ENCODE results near the gene RBKS. TPM values are rescaled to one million over a fixed set of nuclear protein-coding genes. Genes with fewer than 3 reads are reported as not detected.

The RBKS gene
- polyA plus RNA-seq, 1 of the 3 experiments (the other 2 are of a cell fraction), result 7.4 TPM

DNA sequence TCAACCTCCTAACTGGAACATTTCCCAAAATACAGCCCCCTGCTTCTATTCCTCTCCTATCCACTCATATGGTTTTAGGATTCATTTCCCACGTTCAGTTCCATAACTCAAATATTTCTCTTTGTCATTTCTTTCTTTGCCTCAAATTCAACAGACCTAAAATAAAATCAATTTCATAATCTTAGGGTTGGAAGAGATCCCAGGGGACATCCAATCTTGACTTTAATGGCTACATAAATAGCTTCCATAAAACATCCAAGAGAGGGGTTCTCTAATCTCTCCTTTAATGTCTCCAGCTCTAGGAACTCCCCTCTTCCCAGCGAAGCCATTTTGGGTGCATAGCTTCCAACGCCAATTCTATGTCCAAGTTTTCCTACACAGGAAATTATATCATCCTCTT, 33.8 kb downstream of the RBKS start:
- POLR2A ChIA-PET, result no interaction called here
- Histone ChIP-seq H3K79me2 (ENCODE audit: insufficient read depth) (no peaks in the 10 kb centered on the region), H3K9me3 (peaks cover 3% of the 10 kb centered on the region; the same call in 1 of the 2 replicates), H3K4me1 (ENCODE audit: control insufficient read depth in 1 of 2, insufficient read depth in 2 of 2, low read depth in 1 of 2, low read length in 1 of 2) (peaks cover 0 to 19% of the 10 kb centered on the region in 2 experiments; a peak in 1 of 4 replicates), H4K20me1 (ENCODE audit: insufficient read depth) (no peaks in the 10 kb centered on the region), H3F3A (replicated peaks; ENCODE audit: insufficient read depth) (peaks cover 11% of the 10 kb centered on the region), H3K36me3 (replicated peaks in 1 of 2; ENCODE audit: control insufficient read depth in 1 of 2, insufficient read depth in 2 of 2, low read length in 1 of 2) (no peaks in the 10 kb centered on the region), H2AFZ (ENCODE audit: low read depth) (no peak overlapping the region), H3K27me3 (ENCODE audit: insufficient read depth) (no peaks in the 10 kb centered on the region), H3K4me2 (no peak overlapping the region), H3K27ac (ENCODE audit: low read depth in 2 of 2, low read length in 1 of 2) (0 out of 4 replicates have a peak overlapping the region, but pooled peaks of 1 of the 2 experiments have one; percentile 25), H3K9ac (no peak overlapping the region), H3K4me3 (ENCODE audit: low read depth in 2 of 2, low read length in 1 of 2) (no peak overlapping the region), H3K9me2 (no peaks in the 10 kb centered on the region)
- 57% methylated on average over 3 of the region's 3 CpGs for WGBS (ENCODE audit: low lambda C conversion rate)
- DNase-seq, result no peak
- CTCF ChIA-PET, result interaction anchor here (1.2 to 1.7 kb wide), 5 partner anchors 9 to 153 kb away, joined by 3 to 6 read pairs (median 4); partner anchors contain the start of genes BABAM2 and RBKS
- no peak for TF ChIP-seq RXRA (IDR thresholded peaks at IDR 0.05; ENCODE audit: borderline replicate concordance, low read depth)
- TF ChIP-seq, protein P1, sequence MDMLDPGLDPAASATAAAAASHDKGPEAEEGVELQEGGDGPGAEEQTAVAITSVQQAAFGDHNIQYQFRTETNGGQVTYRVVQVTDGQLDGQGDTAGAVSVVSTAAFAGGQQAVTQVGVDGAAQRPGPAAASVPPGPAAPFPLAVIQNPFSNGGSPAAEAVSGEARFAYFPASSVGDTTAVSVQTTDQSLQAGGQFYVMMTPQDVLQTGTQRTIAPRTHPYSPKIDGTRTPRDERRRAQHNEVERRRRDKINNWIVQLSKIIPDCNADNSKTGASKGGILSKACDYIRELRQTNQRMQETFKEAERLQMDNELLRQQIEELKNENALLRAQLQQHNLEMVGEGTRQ (IDR thresholded peaks at IDR 0.05; ENCODE audit: borderline replicate concordance, low read depth, low read length), result no peak
- TF ChIP-seq NFIC (IDR thresholded peaks at IDR 0.05; ENCODE audit: borderline replicate concordance), result no peak
- no peak for TF ChIP-seq POLR2AphosphoS5 (IDR thresholded peaks at IDR 0.05; ENCODE audit: low read depth, low read length)
- TF ChIP-seq RCOR1 (IDR thresholded peaks at IDR 0.05; ENCODE audit: low read length), result no peak
- TF ChIP-seq GATA2 (CRISPR knock-in tag; IDR thresholded peaks at IDR 0.05), result no peak
- no peak for TF ChIP-seq JUND (IDR thresholded peaks at IDR 0.05)
- no peak for TF ChIP-seq SIN3A (IDR thresholded peaks at IDR 0.05; ENCODE audit: borderline replicate concordance, low read depth, low read length)
- no peak for TF ChIP-seq RFX5 (IDR thresholded peaks at IDR 0.05; ENCODE audit: low read length)
- no peak for TF ChIP-seq FOXJ3 (CRISPR knock-in tag; IDR thresholded peaks at IDR 0.05)
- TF ChIP-seq MEF2A (IDR thresholded peaks at IDR 0.05; ENCODE audit: borderline replicate concordance, low read depth), result no peak
- TF ChIP-seq, protein P2, sequence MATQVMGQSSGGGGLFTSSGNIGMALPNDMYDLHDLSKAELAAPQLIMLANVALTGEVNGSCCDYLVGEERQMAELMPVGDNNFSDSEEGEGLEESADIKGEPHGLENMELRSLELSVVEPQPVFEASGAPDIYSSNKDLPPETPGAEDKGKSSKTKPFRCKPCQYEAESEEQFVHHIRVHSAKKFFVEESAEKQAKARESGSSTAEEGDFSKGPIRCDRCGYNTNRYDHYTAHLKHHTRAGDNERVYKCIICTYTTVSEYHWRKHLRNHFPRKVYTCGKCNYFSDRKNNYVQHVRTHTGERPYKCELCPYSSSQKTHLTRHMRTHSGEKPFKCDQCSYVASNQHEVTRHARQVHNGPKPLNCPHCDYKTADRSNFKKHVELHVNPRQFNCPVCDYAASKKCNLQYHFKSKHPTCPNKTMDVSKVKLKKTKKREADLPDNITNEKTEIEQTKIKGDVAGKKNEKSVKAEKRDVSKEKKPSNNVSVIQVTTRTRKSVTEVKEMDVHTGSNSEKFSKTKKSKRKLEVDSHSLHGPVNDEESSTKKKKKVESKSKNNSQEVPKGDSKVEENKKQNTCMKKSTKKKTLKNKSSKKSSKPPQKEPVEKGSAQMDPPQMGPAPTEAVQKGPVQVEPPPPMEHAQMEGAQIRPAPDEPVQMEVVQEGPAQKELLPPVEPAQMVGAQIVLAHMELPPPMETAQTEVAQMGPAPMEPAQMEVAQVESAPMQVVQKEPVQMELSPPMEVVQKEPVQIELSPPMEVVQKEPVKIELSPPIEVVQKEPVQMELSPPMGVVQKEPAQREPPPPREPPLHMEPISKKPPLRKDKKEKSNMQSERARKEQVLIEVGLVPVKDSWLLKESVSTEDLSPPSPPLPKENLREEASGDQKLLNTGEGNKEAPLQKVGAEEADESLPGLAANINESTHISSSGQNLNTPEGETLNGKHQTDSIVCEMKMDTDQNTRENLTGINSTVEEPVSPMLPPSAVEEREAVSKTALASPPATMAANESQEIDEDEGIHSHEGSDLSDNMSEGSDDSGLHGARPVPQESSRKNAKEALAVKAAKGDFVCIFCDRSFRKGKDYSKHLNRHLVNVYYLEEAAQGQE (IDR thresholded peaks at IDR 0.05; ENCODE audit: low read depth, low read length), result no peak
- no peak for TF ChIP-seq FOSL2 (IDR thresholded peaks at IDR 0.05; ENCODE audit: borderline replicate concordance, low read depth)

DNA sequence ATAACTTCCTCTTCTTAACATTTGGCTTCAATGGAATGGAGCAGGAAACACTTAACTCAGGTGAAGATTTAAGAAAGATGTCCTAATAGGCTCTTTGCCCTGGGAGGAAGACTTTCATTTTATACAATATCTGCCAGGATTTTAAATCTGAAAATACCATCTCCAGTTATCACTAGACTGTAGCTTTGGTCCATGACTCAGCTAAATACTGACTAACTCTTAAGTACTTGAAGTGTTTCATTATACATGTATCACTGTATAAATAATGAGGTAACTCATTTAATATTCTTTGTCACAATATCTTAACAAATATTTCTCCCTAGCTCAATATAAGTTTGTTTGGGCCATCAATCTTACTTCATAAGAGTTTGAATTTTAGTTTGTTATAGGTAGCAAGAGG, 34.7 kb downstream of the RBKS start:
- no peaks in the 10 kb centered on the region for H3K9me2 ChIP-seq
- no peaks in the 10 kb centered on the region for H3K27me3 ChIP-seq (ENCODE audit: insufficient read depth)
- peaks cover 0 to 19% of the 10 kb centered on the region in 2 experiments; a peak in 1 of 4 replicates for H3K4me1 ChIP-seq (ENCODE audit: control insufficient read depth in 1 of 2, insufficient read depth in 2 of 2, low read depth in 1 of 2, low read length in 1 of 2)
- H3F3A ChIP-seq (replicated peaks; ENCODE audit: insufficient read depth), result peaks cover 11% of the 10 kb centered on the region
- H2AFZ ChIP-seq (ENCODE audit: low read depth), result no peak overlapping the region
- H3K4me3 ChIP-seq (ENCODE audit: low read depth in 2 of 2, low read length in 1 of 2), result no peak overlapping the region
- H3K36me3 ChIP-seq (replicated peaks in 1 of 2; ENCODE audit: control insufficient read depth in 1 of 2, insufficient read depth in 2 of 2, low read length in 1 of 2), result no peaks in the 10 kb centered on the region
- POLR2A ChIA-PET, result no interaction called here
- H3K79me2 ChIP-seq (ENCODE audit: insufficient read depth), result no peaks in the 10 kb centered on the region
- H3K27ac ChIP-seq (ENCODE audit: low read depth in 2 of 2, low read length in 1 of 2), result peak overlapping the region in 1 of 2 experiments; percentile 25; a peak in 2 of 4 replicates
- CTCF ChIA-PET, result interaction anchor here (0.7 kb wide), 1 partner anchor 132 kb away, joined by 3 read pairs; no protein-coding TSS in a partner anchor
- peaks cover 3% of the 10 kb centered on the region; the same call in 1 of the 2 replicates for H3K9me3 ChIP-seq
- no peak for DNase-seq
- TF ChIP-seq, protein P1 (IDR thresholded peaks at IDR 0.05; ENCODE audit: borderline replicate concordance, low read depth, low read length), result no peak
- no peak for TF ChIP-seq FOXJ3 (CRISPR knock-in tag; IDR thresholded peaks at IDR 0.05)
- TF ChIP-seq POLR2AphosphoS5 (IDR thresholded peaks at IDR 0.05; ENCODE audit: low read depth, low read length), result no peak
- TF ChIP-seq SMC3 (IDR thresholded peaks at IDR 0.05; ENCODE audit: low read depth, low read length), result no peak
- peak; percentile 48; the same call in 1 of the 2 replicates for TF ChIP-seq FOSL2 (IDR thresholded peaks at IDR 0.05; ENCODE audit: borderline replicate concordance, low read depth)
- TF ChIP-seq, protein P3, sequence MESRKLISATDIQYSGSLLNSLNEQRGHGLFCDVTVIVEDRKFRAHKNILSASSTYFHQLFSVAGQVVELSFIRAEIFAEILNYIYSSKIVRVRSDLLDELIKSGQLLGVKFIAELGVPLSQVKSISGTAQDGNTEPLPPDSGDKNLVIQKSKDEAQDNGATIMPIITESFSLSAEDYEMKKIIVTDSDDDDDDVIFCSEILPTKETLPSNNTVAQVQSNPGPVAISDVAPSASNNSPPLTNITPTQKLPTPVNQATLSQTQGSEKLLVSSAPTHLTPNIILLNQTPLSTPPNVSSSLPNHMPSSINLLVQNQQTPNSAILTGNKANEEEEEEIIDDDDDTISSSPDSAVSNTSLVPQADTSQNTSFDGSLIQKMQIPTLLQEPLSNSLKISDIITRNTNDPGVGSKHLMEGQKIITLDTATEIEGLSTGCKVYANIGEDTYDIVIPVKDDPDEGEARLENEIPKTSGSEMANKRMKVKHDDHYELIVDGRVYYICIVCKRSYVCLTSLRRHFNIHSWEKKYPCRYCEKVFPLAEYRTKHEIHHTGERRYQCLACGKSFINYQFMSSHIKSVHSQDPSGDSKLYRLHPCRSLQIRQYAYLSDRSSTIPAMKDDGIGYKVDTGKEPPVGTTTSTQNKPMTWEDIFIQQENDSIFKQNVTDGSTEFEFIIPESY (IDR thresholded peaks at IDR 0.05; ENCODE audit: borderline replicate concordance, low read depth), result no peak
- TF ChIP-seq JUND (IDR thresholded peaks at IDR 0.05), result peak; percentile 12; the same call in 1 of the 2 replicates
- TF ChIP-seq ELF1 (IDR thresholded peaks at IDR 0.05), result no peak
- no peak for TF ChIP-seq YY1 (IDR thresholded peaks at IDR 0.05; ENCODE audit: low read depth)
- no peak for TF ChIP-seq FOXM1 (IDR thresholded peaks at IDR 0.05; ENCODE audit: low read depth)
- no peak for TF ChIP-seq NFIC (IDR thresholded peaks at IDR 0.05; ENCODE audit: borderline replicate concordance)
- no peak for TF ChIP-seq RAD21 (IDR thresholded peaks at IDR 0.05; ENCODE audit: low read length)
- TF ChIP-seq NRF1 (IDR thresholded peaks at IDR 0.05; ENCODE audit: low read depth, low read length), result no peak
- TF ChIP-seq MXI1 (IDR thresholded peaks at IDR 0.05; ENCODE audit: low read depth, low read length), result no peak
- no peak for TF ChIP-seq SIN3A (IDR thresholded peaks at IDR 0.05; ENCODE audit: borderline replicate concordance, low read depth, low read length)
- H3K9ac ChIP-seq, result no peak overlapping the region
- no peak overlapping the region for H3K4me2 ChIP-seq
- no peaks in the 10 kb centered on the region for H4K20me1 ChIP-seq (ENCODE audit: insufficient read depth)

Data from SK-N-SH (cell line).